NCI-H748 treated with DMSO at 0.1 percent for 48 hours (cell line): ENCODE data around the gene GNA12.

Source experiments
- DNase-seq: peaks from one replicate; lab custom pipeline; 2025; lab: John Stamatoyannopoulos, UW

The GNA12 gene

DNA sequence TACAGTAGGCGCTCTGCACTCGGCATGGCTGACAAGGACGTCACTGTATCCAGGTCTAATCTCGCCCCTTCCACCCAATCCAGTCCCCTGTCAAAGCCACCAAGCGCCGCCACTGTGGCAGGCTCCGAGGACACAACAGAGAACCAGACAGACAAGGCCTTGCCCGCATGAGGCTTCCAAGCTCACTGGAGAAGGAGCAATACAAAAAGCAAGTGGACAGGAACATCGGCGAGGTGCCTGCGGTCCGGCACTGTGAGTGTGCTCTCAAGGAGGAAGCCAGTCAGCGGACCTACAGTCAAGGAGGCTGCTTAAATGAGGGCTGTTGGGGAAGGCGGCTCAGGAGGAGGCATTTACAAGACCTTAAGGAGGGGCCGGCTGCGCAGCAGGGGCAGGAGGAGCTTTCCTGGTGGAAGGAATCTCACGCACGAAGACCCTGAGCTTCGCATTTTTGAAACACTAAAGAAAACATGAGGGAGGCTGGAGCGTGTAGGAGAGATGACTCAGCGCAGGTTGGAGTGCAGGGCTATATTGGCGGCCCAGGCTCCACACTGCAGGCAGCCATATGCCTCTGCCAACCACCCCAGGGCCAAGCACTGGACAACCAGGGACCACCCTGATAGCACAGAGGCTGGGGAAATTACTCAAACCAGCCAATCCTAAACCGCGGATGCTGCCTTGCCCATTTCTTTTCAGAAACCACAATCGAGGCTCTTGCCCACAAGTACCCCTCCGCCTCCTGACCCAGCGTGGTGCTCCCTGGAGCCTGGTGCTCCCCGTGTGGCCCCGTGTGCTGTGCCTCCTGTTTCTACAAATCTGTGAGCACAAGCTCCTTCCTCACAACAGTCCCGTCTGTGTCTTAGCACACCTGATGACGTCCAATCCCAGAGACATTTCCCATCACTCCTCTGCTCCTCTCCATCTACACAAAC, 28.9 kb downstream of the GNA12 start:
- no peak for DNase-seq

DNA sequence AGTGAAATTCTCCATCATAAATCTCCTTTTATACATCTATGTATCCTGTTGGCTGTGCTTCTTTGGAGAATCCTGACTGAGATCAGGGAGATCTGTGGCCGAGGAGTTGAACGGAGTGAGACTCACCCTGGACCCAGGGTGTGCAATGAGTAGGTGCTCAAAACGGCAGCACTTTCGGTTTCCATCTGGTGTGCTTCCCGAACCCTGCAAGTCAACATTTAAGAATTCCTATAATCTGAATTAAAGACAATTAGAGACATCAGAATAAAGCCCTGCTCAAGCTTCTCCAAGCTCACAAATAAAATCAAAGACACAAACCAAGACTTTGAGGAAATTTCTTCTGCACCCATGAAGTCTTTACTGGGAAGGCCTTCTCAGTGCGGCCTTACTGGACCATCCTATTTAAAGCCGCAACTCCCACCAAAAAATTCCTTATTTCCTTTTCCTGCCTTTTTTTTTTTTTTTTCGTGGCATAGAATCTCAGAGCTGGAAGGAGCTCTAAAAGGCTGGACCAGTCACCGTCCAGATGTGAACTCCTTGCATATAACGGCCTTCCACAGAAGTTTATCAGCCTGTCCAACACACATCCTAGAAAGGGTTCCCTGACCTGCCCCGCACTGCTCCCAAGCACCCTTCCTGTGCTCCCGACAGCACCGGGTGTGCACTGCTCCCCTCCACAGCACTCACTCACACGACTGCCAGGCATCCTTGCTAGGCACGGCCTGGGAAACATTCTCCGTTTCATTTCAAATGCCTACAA, 29.7 kb downstream of the GNA12 start:
- no peak for DNase-seq

DNA sequence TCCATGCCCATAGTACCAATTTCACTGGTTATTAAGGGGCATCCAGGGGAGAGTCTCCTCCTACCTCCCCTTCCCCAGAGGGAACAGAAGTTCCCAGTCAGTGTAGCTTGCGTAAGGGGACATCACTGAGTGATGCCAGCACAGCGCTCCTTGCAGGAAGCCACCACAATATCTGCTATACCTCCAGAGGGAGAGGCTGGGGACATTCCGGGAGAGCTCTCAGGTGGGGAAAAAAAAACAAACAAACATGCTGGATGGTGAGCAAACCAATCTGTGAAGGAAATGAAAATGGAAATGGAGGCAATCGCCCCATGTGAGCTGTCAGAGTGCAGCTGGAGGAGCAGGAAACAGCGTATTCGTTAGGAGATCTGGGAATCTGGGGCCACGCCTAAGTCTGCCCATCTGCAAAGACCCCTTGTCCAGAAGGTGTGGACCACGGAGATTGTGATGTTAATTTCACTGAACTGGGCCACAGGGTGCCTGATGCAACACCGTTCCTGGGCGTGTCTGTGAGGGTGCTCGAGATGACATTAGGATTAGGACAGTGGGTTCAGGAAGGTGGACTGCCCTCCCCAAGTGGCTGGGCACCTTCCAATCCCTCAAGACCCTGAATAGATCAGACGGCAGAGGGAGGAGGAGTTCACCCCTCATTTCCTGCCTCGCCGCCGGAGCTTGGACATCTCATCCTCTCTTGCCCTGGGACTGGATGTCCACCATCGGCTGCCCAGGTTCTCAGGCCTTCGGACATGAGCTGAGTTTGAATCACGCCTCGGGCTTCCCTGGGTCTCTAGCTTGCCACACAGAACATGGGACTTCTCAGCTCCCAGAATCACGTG, 30.5 kb downstream of the GNA12 start:
- no peak for DNase-seq

DNA sequence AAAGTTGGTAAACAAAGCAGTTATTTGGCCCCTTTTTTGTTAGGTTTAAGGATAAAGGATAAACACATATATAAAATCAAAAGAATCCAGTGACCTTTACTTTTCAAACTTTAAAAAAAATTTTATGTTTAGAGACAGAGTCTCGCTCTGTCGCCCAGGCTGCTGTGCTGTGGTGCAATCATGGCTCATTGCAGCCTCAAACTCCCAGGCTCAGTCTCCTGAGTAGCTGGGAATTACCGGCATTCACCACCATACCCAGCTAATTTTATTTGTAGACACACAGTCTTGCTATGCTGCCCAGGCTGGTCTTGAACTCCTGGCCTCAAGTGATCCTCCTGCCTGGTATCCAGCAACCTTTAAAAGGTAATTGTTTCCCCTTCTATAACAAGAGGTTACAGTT, 31.3 kb downstream of the GNA12 start:
- no peak for DNase-seq

DNA sequence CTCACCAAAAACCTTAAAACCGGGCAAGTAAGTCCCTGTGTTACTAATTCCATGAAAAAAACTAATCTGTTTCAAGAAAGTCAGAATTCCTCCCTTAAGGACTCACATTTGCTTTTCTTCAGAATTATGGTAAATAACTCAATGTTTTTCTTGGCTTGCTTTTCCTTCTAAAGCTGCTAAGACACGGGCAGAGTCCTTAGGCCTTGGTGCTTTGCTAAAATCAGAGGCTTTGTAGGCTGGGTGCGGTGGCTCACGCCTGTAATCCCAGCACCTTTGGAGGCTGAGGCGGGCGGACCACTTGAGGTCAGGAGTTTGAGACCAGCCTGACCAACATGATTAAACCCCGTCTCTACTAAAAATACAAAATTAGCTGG, 32.0 kb downstream of the GNA12 start:
- no peak for DNase-seq

DNA sequence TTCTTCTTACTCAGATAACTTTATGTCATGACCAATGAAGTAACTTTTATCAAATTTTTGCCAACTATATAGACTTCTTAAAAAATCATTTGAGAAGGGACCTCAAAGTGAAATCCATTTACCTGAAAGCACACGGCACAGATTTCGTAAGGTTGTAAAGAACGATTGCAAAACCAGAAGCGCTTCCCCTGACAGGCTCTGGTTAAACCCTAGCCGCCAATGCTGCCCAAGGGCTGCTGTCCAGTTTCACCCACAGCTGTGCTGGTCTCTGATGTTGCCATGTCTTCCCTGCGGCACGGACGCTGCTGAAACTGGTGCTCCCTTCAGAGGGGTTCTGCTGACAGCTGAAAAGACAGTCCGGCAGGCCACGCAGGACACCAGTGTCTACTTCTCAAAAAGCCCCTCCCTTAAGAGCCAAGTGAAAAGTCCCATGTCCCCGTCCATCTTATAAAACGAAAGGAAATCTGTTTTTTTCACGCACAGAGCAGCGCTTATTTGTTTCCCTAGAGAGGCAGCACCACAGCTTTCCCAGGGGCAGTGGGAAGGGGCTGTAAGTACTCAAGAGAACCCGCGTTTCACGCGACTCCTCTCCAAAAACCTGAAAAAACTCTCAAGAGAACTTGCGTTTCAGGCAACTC, 32.5 kb downstream of the GNA12 start:
- DNase-seq: no peak

DNA sequence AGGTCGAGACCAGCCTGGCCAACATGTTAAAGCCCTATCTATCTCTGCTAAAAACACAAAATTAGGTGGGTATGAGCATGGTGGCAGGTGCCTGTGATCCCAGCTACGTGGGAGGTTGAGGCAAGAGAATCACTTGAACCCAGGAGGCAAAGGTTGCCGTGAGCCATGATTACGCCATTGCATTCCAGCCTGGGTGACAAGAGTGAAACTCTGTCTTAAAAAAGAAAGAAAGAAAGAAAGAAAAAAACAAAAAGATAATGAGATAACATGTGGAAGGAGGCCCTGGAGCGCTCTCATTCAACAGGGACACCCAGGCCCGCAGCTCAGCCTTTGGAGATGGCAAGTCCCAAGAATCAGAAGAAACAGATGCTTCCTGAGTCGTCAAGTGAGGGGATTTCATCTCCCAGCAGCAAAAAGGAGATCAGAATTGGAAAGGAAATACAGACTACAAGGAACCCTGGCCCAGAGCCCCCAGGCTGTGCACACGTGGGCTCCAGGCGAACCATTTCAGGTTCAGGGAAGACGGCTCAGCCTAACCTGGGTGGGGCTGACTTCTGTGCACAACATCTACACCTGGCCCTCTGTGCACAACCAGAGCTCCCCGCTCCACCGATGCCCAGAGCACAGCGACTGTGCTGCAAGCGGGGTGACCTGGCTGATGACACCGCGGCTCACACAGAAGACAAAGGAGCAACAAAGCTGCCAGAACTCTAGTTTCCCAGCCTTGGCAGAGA, 33.3 kb downstream of the GNA12 start:
- DNase-seq: no peak

DNA sequence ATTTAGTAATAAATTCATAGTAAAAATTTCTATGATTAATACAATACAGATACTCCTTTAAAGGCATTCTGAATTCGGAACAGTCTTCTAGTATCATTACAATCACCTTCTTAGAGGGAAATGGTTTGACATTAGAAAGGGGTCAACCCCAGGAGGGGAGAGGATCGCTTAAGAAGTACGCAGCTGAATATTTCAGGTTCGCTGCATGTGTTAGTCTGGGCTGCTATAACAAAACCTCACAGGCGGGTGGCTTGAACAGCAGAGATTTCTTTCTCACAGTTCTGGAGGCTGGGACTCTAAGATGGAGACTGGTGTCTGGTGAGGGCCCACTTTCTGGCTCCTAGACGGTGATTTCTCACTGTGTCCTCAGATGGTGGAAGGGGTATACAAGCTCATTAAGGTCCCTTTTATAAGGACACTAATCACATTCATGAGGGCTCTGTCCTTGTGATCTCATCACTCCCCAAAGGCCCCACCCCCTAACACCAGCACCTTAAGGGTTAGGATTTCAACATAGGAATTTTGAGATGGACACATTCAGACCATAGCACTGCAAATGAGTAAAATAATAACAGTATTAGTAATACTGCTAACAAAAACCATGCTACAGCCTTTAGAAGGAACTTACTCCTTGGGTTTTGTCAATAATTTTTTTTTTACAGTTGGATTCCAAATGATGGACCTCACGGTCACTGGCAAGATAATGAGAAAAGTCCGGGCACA, 34.0 kb downstream of the GNA12 start:
- no peak for DNase-seq

DNA sequence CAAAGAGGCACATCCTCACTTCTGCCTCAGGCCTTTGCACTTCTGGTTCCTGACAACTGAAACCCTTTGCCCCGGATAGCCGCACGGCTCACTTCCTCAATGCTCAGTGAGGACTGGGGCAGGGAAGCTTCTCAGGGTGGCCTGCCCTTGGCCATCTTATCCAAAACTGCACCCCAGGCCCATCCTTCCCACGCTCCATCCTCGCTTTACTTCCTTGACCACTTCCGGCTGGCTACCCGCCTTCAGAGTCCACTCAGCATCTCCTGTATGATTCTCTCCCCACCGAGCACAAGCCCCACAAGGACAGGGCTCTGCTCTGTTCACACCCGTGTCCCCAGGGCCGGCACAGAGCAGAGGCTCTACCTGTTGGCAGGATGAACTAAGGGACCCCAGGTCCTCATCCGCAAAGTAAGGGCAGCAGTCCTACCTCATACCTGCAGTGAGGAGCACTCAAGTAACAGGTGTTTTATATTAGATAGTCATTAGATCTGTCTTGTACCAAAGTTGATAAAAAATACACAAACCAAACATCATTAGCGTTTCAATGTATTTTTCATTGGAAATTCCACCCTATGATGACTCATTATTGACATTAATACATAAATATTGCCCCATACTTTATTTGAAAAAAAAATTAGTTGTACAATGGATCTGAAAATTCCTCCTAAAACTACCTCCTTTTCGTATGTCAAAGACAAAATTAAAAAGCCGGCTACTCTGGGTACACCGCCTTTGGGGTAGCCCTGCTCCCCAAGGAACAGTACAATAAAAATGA, 35.0 kb downstream of the GNA12 start:
- no peak for DNase-seq

DNA sequence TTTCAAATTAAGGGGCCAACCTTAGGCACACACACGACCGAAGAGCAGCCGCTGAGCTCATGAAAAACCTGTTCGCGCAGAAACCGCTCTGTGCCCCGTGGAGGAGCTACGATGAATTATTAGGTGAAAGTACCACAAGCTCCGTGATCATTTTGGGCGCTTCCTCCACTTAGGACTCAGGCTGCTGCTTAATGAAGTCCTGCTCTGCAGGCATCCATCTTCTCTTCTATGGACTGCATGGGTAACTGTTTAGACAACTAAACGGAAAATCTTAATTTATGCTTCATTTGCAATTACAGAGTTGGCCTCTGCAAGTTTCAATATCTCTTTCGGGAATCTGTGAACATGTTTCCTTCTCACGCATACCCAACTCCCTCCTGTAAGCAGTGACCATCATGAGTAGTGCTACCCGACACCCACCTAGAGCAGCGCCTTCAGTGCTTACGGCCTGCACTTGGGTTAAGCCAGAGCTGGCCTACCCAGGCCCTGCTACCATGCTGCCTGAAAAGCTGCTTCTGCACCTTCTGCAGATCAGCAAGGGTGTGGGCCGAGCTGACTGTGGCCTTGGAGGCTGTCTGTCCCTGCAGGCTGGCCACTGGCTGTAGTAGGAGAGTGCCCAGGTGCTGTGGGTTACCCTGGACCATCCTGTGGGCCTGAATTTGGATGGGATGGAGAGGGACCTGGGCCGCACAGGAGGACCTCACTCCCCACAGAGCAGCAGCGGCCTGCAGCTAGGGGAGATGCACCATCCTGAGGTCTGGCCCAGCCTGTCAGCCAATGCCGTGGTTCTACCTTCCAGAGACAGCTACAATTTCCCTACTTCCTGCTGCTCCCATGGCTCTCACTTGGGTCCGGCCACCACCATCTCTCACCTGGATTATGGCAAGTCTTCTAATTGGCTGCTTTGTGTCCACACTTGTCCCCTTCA, 36.0 kb downstream of the GNA12 start:
- DNase-seq: no peak

DNA sequence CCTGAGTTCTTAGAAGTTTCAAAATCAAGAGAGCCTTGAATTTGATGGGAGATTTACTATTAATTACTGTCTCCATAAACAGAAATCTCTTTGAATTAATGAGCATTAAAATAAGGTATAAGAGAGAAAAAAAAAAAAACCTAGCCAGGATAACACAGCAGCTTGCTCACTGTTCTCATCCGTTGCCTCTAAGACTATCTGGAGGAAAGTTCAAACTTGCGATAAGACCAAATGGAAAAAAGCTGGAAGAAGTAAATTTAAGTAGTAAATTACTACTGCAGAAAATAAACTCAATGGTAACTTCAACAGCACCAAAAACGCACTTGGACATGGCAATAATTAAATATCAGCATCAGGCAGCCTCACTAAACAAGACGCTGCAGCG, 36.7 kb downstream of the GNA12 start:
- no peak for DNase-seq

DNA sequence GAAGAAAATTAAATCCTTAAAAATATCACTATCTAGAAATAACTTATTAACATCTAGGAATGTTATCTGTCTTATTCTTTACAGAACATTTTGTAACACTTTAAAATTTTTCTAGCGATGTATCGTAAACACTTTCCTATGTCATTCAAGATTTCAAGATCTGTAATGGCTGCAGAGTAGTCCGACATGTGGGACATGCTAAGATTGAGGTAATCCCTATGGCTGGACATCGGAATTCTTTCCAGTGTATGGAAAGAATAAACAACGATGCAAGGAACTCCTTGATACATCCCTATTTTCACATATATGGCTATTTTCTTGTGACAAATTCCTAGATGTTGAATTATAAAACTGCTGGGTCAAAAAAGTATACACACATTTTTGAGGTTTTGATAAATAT, 37.5 kb downstream of the GNA12 start:
- DNase-seq: no peak

DNA sequence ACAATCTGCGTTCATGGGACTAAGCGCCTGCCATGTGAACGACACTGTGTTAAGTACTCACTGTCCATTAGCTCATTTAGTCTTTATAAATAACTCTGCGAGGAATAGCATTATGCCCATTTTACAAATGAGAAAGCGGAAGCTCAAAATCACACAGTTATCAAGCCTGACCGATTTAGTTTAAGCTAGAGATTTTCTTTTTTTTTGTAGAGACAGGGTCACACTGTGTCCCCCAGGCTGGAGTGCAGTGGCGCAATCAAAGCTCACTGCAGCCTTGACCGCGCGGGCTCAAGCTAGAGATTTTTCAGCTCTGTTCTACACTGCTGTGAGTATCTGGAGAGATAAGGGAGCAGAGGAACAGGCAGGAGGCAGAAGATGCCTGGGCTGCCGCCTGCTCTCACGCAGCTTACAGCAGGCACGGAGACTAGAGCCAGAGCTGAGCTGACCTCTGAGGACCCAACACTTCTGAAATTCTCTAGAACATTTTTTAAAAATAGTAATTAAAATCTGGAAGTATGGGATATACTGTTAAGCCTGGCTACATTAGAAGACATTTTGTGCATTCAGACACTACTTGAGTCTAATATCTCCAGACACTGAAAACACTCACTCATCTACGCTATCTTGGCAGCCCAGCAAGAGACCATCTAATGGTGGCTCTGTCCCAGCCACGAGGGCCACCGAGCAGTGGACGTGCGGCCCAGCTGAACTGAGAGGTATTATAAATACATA, 38.7 kb downstream of the GNA12 start:
- no peak for DNase-seq

DNA sequence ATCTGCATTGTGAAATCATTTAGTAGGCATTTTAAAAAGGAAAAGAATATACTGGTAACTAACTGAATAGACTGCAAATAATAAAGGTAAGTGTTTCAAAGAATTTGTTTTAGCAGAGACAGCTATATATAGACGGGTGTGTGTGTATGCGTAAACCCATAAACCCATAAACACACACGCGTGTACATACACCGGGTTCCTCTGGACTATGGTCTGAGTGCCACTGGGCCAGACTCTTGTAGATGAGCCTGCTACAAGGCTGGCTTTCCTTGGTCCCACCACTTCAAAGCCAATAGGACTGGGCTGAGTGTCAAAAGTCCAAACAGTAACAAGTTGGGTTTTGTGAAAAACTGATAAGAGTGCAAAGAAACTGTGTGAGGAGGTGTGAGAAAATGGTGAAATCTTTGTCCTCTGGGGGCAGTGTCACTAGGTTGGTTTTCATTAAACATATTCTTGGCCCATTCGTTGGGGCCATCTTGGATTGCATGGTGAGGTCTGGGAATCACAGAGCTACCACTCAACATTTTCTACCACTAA, 39.8 kb downstream of the GNA12 start:
- DNase-seq: no peak

DNA sequence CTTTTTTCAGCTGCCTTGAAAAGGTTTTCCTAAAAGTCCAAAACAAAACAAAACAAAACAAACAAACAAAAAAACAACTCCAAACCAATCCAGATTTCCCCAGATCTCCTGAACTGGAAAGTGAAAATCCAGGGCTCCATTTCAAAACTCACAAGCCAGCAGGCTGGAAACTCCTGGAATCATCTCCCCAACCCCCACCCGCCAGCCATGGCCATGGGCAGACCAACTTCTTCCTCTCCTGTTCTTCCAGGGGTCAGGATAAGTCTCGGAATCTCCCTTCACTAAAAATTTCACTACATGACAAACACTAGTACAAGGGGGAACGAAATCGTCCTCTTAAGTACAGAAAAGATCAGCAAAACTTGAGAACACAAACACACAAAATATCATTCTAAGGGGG, 40.4 kb downstream of the GNA12 start:
- no peak for DNase-seq

DNA sequence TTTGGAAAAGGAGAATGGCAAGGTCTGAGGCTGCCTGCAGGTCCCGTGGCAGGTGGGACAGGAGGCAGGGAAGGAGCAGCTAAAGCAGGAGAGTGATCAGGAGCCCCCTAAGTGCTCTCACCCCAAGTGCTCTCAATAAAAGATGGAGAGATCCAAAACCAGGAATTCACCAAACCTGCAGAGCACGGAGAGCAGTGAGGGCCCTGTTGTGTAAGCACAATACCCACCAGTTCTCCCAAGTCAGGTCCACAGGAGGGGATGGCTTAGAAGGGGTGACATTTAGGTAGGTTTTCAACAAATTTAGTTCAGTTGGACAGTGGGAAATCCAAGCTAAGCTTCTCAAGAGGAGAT, 40.8 kb downstream of the GNA12 start:
- no peak for DNase-seq

DNA sequence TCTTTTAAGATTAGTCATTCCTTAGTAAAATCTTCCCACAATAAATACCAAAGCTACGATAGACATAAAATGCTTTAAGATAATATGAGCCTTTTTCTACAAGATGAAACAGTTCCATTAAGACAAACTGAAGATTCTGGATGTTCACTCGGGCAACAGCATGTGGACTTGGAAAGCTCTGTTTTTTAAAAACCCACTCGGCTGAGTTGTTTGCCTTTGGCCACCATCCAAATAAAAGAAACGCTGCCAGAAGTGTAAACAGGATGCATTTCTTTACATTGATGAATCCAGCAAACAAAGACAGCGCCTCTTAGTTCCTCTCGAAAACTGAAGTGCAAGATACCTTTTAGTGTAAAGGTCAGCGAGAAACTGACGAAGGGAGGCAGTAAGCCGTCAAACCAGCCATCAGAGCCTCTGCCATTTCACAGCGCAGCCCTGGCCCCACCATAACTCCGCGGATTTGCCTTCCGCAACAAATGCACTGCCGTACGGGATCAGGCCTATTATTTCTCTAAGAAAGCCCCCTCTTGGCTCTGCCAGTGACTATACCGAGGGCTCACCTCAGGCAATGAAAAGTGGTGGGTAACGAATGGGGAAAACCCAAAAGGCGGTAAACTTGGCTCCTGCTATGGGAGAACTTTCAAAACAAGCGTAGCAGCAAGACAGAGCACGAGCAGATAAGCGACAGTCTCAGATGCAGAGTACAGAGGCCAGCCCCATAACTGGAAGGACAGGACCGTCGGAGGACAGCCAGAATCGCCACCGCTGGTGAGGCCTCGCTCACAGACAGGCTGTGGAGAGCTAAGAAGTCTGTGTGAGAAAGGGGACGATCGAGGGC, 41.4 kb downstream of the GNA12 start:
- peak; percentile 54 for DNase-seq
